Sigmoid colon (tissue), 7 donors: Measurements from ENCODE around the gene EBPL. TPM values are rescaled to one million over a fixed set of nuclear protein-coding genes. Genes with fewer than 3 reads are reported as not detected.

Source experiments
- DNase-seq: peaks from one replicate; pipeline ENCODE4 v3.0.0-alpha.2; 2019
- H3K27ac ChIP-seq, 4 donors: fragments of 200-600 bp; sonication (generic); one replicate each; pipeline ENCODE4 v1.5.1; 2016 to 2019; ENCODE audit warnings: mild to moderate bottlenecking in 1 of 4
- H3K27me3 ChIP-seq, 3 donors: fragments of 200-600 bp; sonication (generic); one replicate each; pipeline ENCODE4 v1.5.1; 2019; ENCODE audit warnings: mild to moderate bottlenecking in 1 of 3
- H3K36me3 ChIP-seq, 4 donors: fragments of 200-600 bp; sonication (generic); one replicate each; pipeline ENCODE4 v1.5.1; 2016 to 2019
- H3K4me1 ChIP-seq, 4 donors: fragments of 200-600 bp; sonication (generic); one replicate each; pipeline ENCODE4 v1.5.1; 2017 to 2019
- H3K4me3 ChIP-seq, 4 donors: fragments of 200-600 bp; sonication (generic); one replicate each; pipeline ENCODE4 v1.5.1; 2017 to 2019; ENCODE audit warnings: mild to moderate bottlenecking in 2 of 4, moderate library complexity in 1 of 4
- H3K9me3 ChIP-seq, 4 donors: fragments of 200-600 bp in 3 of 4; sonication (generic) in 3 of 4; one replicate each; pipeline versions ENCODE4 v1.5.1 to v1.6.1; 2013 to 2019
- CTCF ChIP-seq, 4 experiments: fragments of 450-650 bp in 3 of 4; fragments of 200-600 bp in 1 of 4; IDR thresholded peaks; one replicate each; pipeline ENCODE4 v1.5.1; 2016 to 2019; ENCODE audit warnings: antibody characterized with exemption in 4 of 4, mild to moderate bottlenecking in 3 of 4, moderate library complexity in 2 of 4
- EP300 ChIP-seq, 4 donors: sonication (generic); formaldehyde crosslinking; IDR thresholded peaks; one replicate each; pipeline ENCODE4 v1.6.1; 2017; ENCODE audit warnings: antibody characterized with exemption in 4 of 4
- POLR2A ChIP-seq, 2 donors: fragments of 450-650 bp; IDR thresholded peaks; one replicate each; pipeline ENCODE4 v1.6.1; 2016; ENCODE audit warnings: antibody characterized with exemption in 2 of 2, mild to moderate bottlenecking in 2 of 2, moderate library complexity in 2 of 2
- POLR2AphosphoS5 ChIP-seq, 4 donors: sonication (generic); formaldehyde crosslinking; IDR thresholded peaks; one replicate each; pipeline ENCODE4 v1.6.1; 2017; ENCODE audit warnings: antibody characterized with exemption in 4 of 4
- WGBS, 2 donors: extraction: QIAGEN DNeasy Blood & Tissue Kit; methylation state at CpG; one replicate each; pipeline ENCODE4 v1.1.7; 2013; 5-methylcytosine and 5-hydroxymethylcytosine counted together
- intact Hi-C: fragments of 100-400 bp; cut with DNase I; formaldehyde crosslinking; loops from one replicate; pipeline ENCODE4 v1.15.1; 2023
- polyA plus RNA-seq, 3 donors: library from polyadenylated mRNA; stranded (reverse); fragments of 200-250 nt; gene quantifications; one replicate each; pipeline ENCODE4 v1.2.3, GENCODE V29; 2013
- total RNA-seq, 4 donors: library from RNA; depleted of rRNA; stranded (reverse); fragments of >200 nt; gene quantifications; one replicate each; pipeline ENCODE4 v1.1.0, GENCODE V29; 2016
- donor health status: healthy with polysubstance abuse.
- donor health status: Bipolar disorder and iron deficiency.
- donor health status: healthy.

EBPL gene
- total and polyA plus RNA-seq, 7 donors: 22.4 to 75.9 (median 53.2) TPM

- Histone ChIP-seq H3K27me3 (no peaks in the 10 kb centered on the region), H3K36me3 (no peaks in the 10 kb centered on the region), H3K27ac (no peak overlapping the region), H3K9me3 (no peaks in the 10 kb centered on the region), H3K4me3 (no peak overlapping the region), H3K4me1 (peaks cover 0 to 6% (median 0%) of the 10 kb centered on the region in 4 donors)
- DNase-seq: no peak
- intact Hi-C loops: no loop called here
- no peak for TF ChIP-seq POLR2AphosphoS5 (IDR thresholded peaks at IDR 0.05)
- no peak for TF ChIP-seq CTCF (IDR thresholded peaks at IDR 0.05)
- no peak for TF ChIP-seq POLR2A (IDR thresholded peaks at IDR 0.05)
- no peak for TF ChIP-seq EP300 (IDR thresholded peaks at IDR 0.05)
- 56 to 71% methylated on average over 5 of the region's 5 CpGs for WGBS, 2 donors
Measured at GRCh38 chr13:49649244-49649962, 41.9 kb downstream of the EBPL start.

GRCh38 chr13:49646688-49647087, 44.6 kb downstream of the EBPL start:
- no peaks in the 10 kb centered on the region for H3K4me1 ChIP-seq
- H3K27me3 ChIP-seq: no peaks in the 10 kb centered on the region
- no peak overlapping the region for H3K27ac ChIP-seq
- DNase-seq: no peak
- no peak overlapping the region for H3K4me3 ChIP-seq
- 88 to 95% methylated on average over 4 of the region's 4 CpGs for WGBS, 2 donors
- H3K36me3 ChIP-seq: no peaks in the 10 kb centered on the region
- TF ChIP-seq EP300 (IDR thresholded peaks at IDR 0.05) (no peak), CTCF (IDR thresholded peaks at IDR 0.05) (no peak), POLR2A (IDR thresholded peaks at IDR 0.05) (no peak), POLR2AphosphoS5 (IDR thresholded peaks at IDR 0.05) (no peak)
- intact Hi-C loops: no loop called here
- H3K9me3 ChIP-seq: no peaks in the 10 kb centered on the region

- WGBS, 2 donors: 77 to 86% methylated on average over 13 of the region's 13 CpGs
- H3K27ac ChIP-seq: no peak overlapping the region
- no peak for DNase-seq
- intact Hi-C loops: no loop called here
- H3K9me3 ChIP-seq: no peaks in the 10 kb centered on the region
- TF ChIP-seq POLR2AphosphoS5 (IDR thresholded peaks at IDR 0.05) (no peak), EP300 (IDR thresholded peaks at IDR 0.05) (no peak), POLR2A (IDR thresholded peaks at IDR 0.05) (no peak), CTCF (IDR thresholded peaks at IDR 0.05) (no peak)
- no peaks in the 10 kb centered on the region for H3K27me3 ChIP-seq
- no peaks in the 10 kb centered on the region for H3K4me1 ChIP-seq
- H3K36me3 ChIP-seq: no peaks in the 10 kb centered on the region
- no peak overlapping the region for H3K4me3 ChIP-seq
Measured at GRCh38 chr13:49645451-49645850, 45.8 kb downstream of the EBPL start.

- H3K4me1 ChIP-seq: no peaks in the 10 kb centered on the region
- 65 to 89% methylated on average over 12 of the region's 12 CpGs for WGBS, 2 donors
- TF ChIP-seq POLR2AphosphoS5 (IDR thresholded peaks at IDR 0.05) (no peak), EP300 (IDR thresholded peaks at IDR 0.05) (no peak), POLR2A (IDR thresholded peaks at IDR 0.05) (no peak), CTCF (IDR thresholded peaks at IDR 0.05) (no peak)
- no peaks in the 10 kb centered on the region for H3K27me3 ChIP-seq
- H3K9me3 ChIP-seq: no peaks in the 10 kb centered on the region
- H3K4me3 ChIP-seq: peak overlapping the region in 1 of 4 donors; percentile 23
- peak overlapping the region in 2 of 4 donors; percentile 12 to 21 for H3K27ac ChIP-seq
- H3K36me3 ChIP-seq: no peaks in the 10 kb centered on the region
- intact Hi-C loops: no loop called here
- DNase-seq: no peak
Measured at GRCh38 chr13:49643035-49643646, 48.1 kb downstream of the EBPL start.
